Upper lobe of left lung (tissue), 6 donors: ENCODE results near the gene B3GLCT. TPM values are rescaled to one million over a fixed set of nuclear protein-coding genes. Genes with fewer than 3 reads are reported as not detected.

Experiments used
- ATAC-seq, 2 donors: fragments of 200-7000 bp; cut with Tn5 transposase; one replicate each; pipeline ENCODE4 v1.9.1; 2022; ENCODE audit warnings: mild to moderate bottlenecking in 2 of 2, moderate library complexity in 2 of 2; ENCODE audit not compliant: low FRiP score in 2 of 2
- DNase-seq, 2 donors: peaks; one replicate each; pipeline ENCODE4 v3.0.0-alpha.2; 2019 to 2020
- H3K27ac ChIP-seq, 4 donors: fragments of 200-600 bp; sonication (generic); one replicate each; pipeline ENCODE4 v1.5.1; 2016 to 2019
- H3K27me3 ChIP-seq, 4 donors: fragments of 200-600 bp; sonication (generic); one replicate each; pipeline ENCODE4 v1.5.1; 2017 to 2019
- H3K36me3 ChIP-seq, 4 donors: fragments of 200-600 bp; sonication (generic); one replicate each; pipeline ENCODE4 v1.5.1; 2016 to 2019
- H3K4me1 ChIP-seq, 4 donors: fragments of 200-600 bp; sonication (generic); one replicate each; pipeline ENCODE4 v1.5.1; 2018 to 2019
- H3K4me3 ChIP-seq, 4 donors: fragments of 200-600 bp; sonication (generic); one replicate each; pipeline ENCODE4 v1.5.1; 2017 to 2019; ENCODE audit warnings: mild to moderate bottlenecking in 2 of 4, moderate library complexity in 1 of 4
- H3K9me3 ChIP-seq, 4 donors: fragments of 200-600 bp; sonication (generic); one replicate each; pipeline ENCODE4 v1.5.1; 2018 to 2019
- EP300 ChIP-seq, 4 donors: sonication (generic); formaldehyde crosslinking; IDR thresholded peaks; one replicate each; pipeline ENCODE4 v1.5.1; 2017; ENCODE audit warnings: antibody characterized with exemption in 4 of 4, control low read depth in 2 of 4
- POLR2A ChIP-seq, 4 donors: fragments of 450-650 bp; IDR thresholded peaks; one replicate each; pipeline ENCODE4 v1.5.1; 2016 to 2017; ENCODE audit warnings: antibody characterized with exemption in 4 of 4, mild to moderate bottlenecking in 2 of 4
- POLR2AphosphoS5 ChIP-seq, 2 donors: sonication (generic); formaldehyde crosslinking; IDR thresholded peaks; one replicate each; pipeline ENCODE4 v1.5.1; 2017; ENCODE audit warnings: antibody characterized with exemption in 2 of 2
- WGBS, 2 donors: methylation state at CpG; one replicate each; pipeline ENCODE4 v1.1.5; 2017 to 2018; 5-methylcytosine and 5-hydroxymethylcytosine counted together
- total RNA-seq, 6 donors: library from RNA; depleted of rRNA in 4 of 6; stranded (reverse); fragments of >200 nt in 4 of 6; gene quantifications; one replicate each; pipeline versions ENCODE4 v1.1.0 to v1.2.1, GENCODE V29; 2016 to 2021
- TF ChIP-seq, protein P1 (sequence below), 6 experiments: fragments of 450-650 bp in 4 of 6; fragments of 200-600 bp in 2 of 6; sonication (generic) in 2 of 6; IDR thresholded peaks; one replicate each; pipeline ENCODE4 v1.5.1; 2016 to 2019; ENCODE audit warnings: antibody characterized with exemption in 6 of 6
- donor health status: DM: no; HTN: no; CAD: no; lungs with moderate emphysema.
- donor health status: DM: no; HTN: yes; CAD: no; lungs with severe emphysema.

B3GLCT gene
- total RNA-seq, 6 donors from 2014 or later, result 1.0 to 8.2 (median 5.2) TPM

DNA sequence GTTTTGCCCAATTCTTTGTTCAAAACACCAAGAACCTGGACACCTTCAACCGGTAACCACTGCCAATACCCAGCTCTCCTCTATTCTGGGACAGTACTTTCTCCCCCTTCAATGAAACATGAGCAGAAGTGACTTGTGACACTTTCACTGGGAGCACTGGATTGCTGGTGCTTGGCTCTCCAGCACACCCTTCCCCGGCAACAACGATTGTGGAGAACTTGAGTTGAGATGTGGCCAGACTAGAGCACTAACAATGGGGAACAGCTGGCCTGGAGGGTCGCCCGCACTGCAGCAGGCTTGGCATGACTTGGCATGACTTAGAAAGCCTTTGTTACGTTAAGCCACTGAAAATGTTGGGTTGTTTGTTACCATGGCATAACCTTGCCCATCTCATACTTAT lies 7.5 kb upstream of the B3GLCT start:
- no peaks in the 10 kb centered on the region for H3K27me3 ChIP-seq
- ATAC-seq, result no peak
- DNase-seq, result no peak
- H3K4me3 ChIP-seq, result no peak overlapping the region
- TF ChIP-seq POLR2AphosphoS5 (IDR thresholded peaks at IDR 0.05) (no peak), POLR2A (IDR thresholded peaks at IDR 0.05) (no peak), EP300 (IDR thresholded peaks at IDR 0.05) (no peak)
- TF ChIP-seq, protein P1, sequence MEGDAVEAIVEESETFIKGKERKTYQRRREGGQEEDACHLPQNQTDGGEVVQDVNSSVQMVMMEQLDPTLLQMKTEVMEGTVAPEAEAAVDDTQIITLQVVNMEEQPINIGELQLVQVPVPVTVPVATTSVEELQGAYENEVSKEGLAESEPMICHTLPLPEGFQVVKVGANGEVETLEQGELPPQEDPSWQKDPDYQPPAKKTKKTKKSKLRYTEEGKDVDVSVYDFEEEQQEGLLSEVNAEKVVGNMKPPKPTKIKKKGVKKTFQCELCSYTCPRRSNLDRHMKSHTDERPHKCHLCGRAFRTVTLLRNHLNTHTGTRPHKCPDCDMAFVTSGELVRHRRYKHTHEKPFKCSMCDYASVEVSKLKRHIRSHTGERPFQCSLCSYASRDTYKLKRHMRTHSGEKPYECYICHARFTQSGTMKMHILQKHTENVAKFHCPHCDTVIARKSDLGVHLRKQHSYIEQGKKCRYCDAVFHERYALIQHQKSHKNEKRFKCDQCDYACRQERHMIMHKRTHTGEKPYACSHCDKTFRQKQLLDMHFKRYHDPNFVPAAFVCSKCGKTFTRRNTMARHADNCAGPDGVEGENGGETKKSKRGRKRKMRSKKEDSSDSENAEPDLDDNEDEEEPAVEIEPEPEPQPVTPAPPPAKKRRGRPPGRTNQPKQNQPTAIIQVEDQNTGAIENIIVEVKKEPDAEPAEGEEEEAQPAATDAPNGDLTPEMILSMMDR (IDR thresholded peaks at IDR 0.05), result no peak
- H3K36me3 ChIP-seq, result no peaks in the 10 kb centered on the region
- H3K9me3 ChIP-seq, result no peaks in the 10 kb centered on the region
- no peaks in the 10 kb centered on the region for H3K4me1 ChIP-seq
- 81 to 88% methylated on average over 6 of the region's 6 CpGs for WGBS, 2 donors
- H3K27ac ChIP-seq, result no peak overlapping the region

GRCh38 chr13:31195616-31196015 lies 4.2 kb upstream of the B3GLCT start:
- no peaks in the 10 kb centered on the region for H3K27me3 ChIP-seq
- peaks cover 0 to 9% (median 2%) of the 10 kb centered on the region in 4 donors for H3K4me1 ChIP-seq
- 90 to 95% methylated on average over 4 of the region's 4 CpGs for WGBS, 2 donors
- ATAC-seq, result no peak
- H3K4me3 ChIP-seq, result no peak overlapping the region
- H3K36me3 ChIP-seq, result no peaks in the 10 kb centered on the region
- H3K27ac ChIP-seq, result no peak overlapping the region
- no peaks in the 10 kb centered on the region for H3K9me3 ChIP-seq
- no peak for DNase-seq
- no peak for TF ChIP-seq EP300 (IDR thresholded peaks at IDR 0.05)
- no peak for TF ChIP-seq POLR2AphosphoS5 (IDR thresholded peaks at IDR 0.05)
- TF ChIP-seq, protein P1 (IDR thresholded peaks at IDR 0.05), result no peak
- no peak for TF ChIP-seq POLR2A (IDR thresholded peaks at IDR 0.05)

DNA sequence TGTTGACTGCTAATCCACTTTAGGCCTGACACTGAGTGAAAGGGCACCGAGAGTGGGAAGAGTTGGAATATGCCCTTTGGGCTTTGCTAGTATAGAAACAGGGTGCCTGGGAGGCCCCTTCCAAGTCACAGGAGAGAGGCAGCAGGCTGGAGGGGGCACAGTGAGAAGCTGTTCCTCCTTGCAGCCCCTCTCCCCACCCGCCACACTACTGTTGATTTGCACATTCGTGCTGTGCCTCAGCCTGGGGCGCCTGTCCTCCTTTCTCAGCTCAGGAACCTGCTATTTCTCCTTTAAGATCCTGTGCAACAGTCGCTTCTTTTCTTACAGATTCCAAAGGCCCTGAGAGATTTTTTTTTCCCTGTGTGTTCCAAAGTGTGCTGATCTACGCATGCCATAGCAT lies 2.8 kb upstream of the B3GLCT start:
- no peak for TF ChIP-seq POLR2AphosphoS5 (IDR thresholded peaks at IDR 0.05)
- no peak for TF ChIP-seq EP300 (IDR thresholded peaks at IDR 0.05)
- TF ChIP-seq, protein P1 (IDR thresholded peaks at IDR 0.05), result no peak
- TF ChIP-seq POLR2A (IDR thresholded peaks at IDR 0.05), result no peak
- no peak for ATAC-seq
- 91 to 93% methylated on average over 6 of the region's 6 CpGs for WGBS, 2 donors

DNA sequence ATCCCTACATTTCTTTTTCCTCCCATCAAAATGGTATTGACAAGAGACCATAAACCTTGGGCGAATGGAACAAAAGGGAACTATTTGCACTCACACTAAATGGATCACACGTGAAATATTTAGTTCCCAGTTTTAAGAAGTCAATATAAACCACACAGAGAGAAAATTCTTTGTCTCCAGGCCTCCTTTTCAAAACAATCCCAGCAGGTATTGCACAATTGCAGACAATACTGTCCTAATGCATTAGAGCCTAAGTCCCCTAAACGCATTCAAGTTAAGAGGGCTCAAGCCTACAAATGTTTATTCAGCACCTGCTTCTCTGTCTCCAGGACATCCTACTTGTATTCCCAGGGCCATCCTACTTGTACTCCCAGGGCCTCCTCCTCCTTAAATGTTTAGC lies 1.3 kb upstream of the B3GLCT start:
- WGBS, 2 donors, result 60 to 75% methylated on average over 3 of the region's 3 CpGs
- peaks cover 8 to 20% (median 12%) of the 10 kb centered on the region in 4 donors for H3K4me1 ChIP-seq
- TF ChIP-seq POLR2A (IDR thresholded peaks at IDR 0.05), result no peak
- no peak for TF ChIP-seq POLR2AphosphoS5 (IDR thresholded peaks at IDR 0.05)
- no peak for TF ChIP-seq EP300 (IDR thresholded peaks at IDR 0.05)
- TF ChIP-seq, protein P1 (IDR thresholded peaks at IDR 0.05), result no peak

More for the DNA sequence above, 2.8 kb upstream of the B3GLCT start:
- Histone ChIP-seq H3K27me3 (no peaks in the 10 kb centered on the region), H3K4me3 (no peak overlapping the region), H3K9me3 (no peaks in the 10 kb centered on the region), H3K27ac (no peak overlapping the region), H3K36me3 (no peaks in the 10 kb centered on the region), H3K4me1 (peaks cover 8 to 20% (median 12%) of the 10 kb centered on the region in 4 donors)
- DNase-seq, result no peak

DNA sequence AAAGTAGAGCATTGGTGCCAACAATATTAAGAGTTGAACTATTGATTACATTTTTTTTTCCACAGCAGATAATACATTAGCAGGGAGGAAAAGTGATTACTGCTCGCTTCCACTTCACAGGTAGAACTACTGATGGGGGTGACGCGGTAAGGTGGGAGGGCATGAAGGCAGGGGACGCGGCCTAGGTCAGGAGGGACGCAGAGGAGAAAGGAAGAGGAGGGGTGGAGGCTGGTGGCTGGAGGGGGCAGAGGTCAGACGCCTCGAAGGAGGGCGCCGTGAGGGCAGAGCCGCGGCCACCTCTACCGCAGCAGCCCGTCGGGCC lies 287 bp upstream of the B3GLCT start:
- H3K4me3 ChIP-seq, result peak overlapping the region; percentile 18 to 90 (median 75)
- no peak for DNase-seq
- no peak for ATAC-seq
- peaks cover 8 to 20% (median 12%) of the 10 kb centered on the region in 4 donors for H3K4me1 ChIP-seq
- H3K9me3 ChIP-seq, result no peaks in the 10 kb centered on the region
- no peaks in the 10 kb centered on the region for H3K36me3 ChIP-seq
- WGBS, 2 donors, result 9% methylated on average over 15 of the region's 15 CpGs
- peak overlapping the region; percentile 92 to 100 (median 96) for H3K27ac ChIP-seq
- TF ChIP-seq POLR2A (IDR thresholded peaks at IDR 0.05) (no peak), EP300 (IDR thresholded peaks at IDR 0.05) (no peak), POLR2AphosphoS5 (IDR thresholded peaks at IDR 0.05) (no peak)
- TF ChIP-seq, protein P1 (IDR thresholded peaks at IDR 0.05), result no peak
- H3K27me3 ChIP-seq, result no peaks in the 10 kb centered on the region

More for the DNA sequence above, 1.3 kb upstream of the B3GLCT start:
- H3K27ac ChIP-seq, result no peak overlapping the region
- no peaks in the 10 kb centered on the region for H3K36me3 ChIP-seq
- no peaks in the 10 kb centered on the region for H3K27me3 ChIP-seq
- H3K4me3 ChIP-seq, result no peak overlapping the region
- ATAC-seq (no peak), DNase-seq (no peak)
- no peaks in the 10 kb centered on the region for H3K9me3 ChIP-seq
